ENCODE data around the gene UQCC3. TPM values are rescaled to one million over a fixed set of nuclear protein-coding genes. Genes with fewer than 3 reads are reported as not detected.
"Not testable (repeated sequence)": the region's sequence is repeated elsewhere in the genome, so short reads cannot be mapped to it uniquely, and the experiment has no call there.

The UQCC3 gene
- total RNA-seq, 1 donor from 2014 or later = 27.9 TPM

GRCh38 chr11:62687508-62688396 is 16.3 kb downstream of the UQCC3 start:
- H3K4me3 ChIP-seq (ENCODE audit: low read depth, low read length) = peak overlapping the region; percentile 6
- no peak for TF ChIP-seq CTCF (conservative IDR thresholded peaks at IDR 0.05; ENCODE audit: low read depth, low read length)
- no peak for DNase-seq (ENCODE audit: low read depth)

GRCh38 chr11:62688491-62688890 is 17.0 kb downstream of the UQCC3 start:
- TF ChIP-seq CTCF (conservative IDR thresholded peaks at IDR 0.05; ENCODE audit: low read depth, low read length) = no peak
- DNase-seq (ENCODE audit: low read depth) = no peak
- no peak overlapping the region for H3K4me3 ChIP-seq (ENCODE audit: low read depth, low read length)

GRCh38 chr11:62689421-62690183 is 18.1 kb downstream of the UQCC3 start, which contains the start of gene LRRN4CL:
Gene LRRN4CL, minus strand, starts transcription at chr11:62689530. Its CDS starts 1,022 bp downstream, at chr11:62688508.
- no peak for TF ChIP-seq CTCF (conservative IDR thresholded peaks at IDR 0.05; ENCODE audit: low read depth, low read length)
- no peak within 1 kb of the TSS for H3K4me3 ChIP-seq (ENCODE audit: low read depth, low read length)
- DNase-seq (ENCODE audit: low read depth) = no peak

GRCh38 chr11:62693624-62694023 is 22.2 kb downstream of the UQCC3 start:
- H3K4me3 ChIP-seq (ENCODE audit: low read depth, low read length); DNase-seq (ENCODE audit: low read depth): not testable (repeated sequence)

- H3K4me3 ChIP-seq (ENCODE audit: low read depth, low read length) = no peak overlapping the region
- peak; percentile 84 for TF ChIP-seq CTCF (conservative IDR thresholded peaks at IDR 0.05; ENCODE audit: low read depth, low read length)
- DNase-seq (ENCODE audit: low read depth) = no peak
Observed at GRCh38 chr11:62694455-62695167, 23.1 kb downstream of the UQCC3 start.

GRCh38 chr11:62702246-62702645 is 30.8 kb downstream of the UQCC3 start:
- DNase-seq (ENCODE audit: low read depth) = no peak
- no peak for TF ChIP-seq CTCF (conservative IDR thresholded peaks at IDR 0.05; ENCODE audit: low read depth, low read length)
- no peak overlapping the region for H3K4me3 ChIP-seq (ENCODE audit: low read depth, low read length)

GRCh38 chr11:62703921-62704320 is 32.4 kb downstream of the UQCC3 start:
- H3K4me3 ChIP-seq (ENCODE audit: low read depth, low read length); DNase-seq (ENCODE audit: low read depth): not testable (repeated sequence)
